ENCODE measurements around the gene AIG1. TPM values are rescaled to one million over a fixed set of nuclear protein-coding genes. Genes with fewer than 3 reads are reported as not detected.
"Not testable (repeated sequence)": the region's sequence is repeated elsewhere in the genome, so short reads cannot be mapped to it uniquely, and the experiment has no call there.

Gene AIG1
- total RNA-seq, 1 experiment from 2014 or later: 6.8 TPM

DNA sequence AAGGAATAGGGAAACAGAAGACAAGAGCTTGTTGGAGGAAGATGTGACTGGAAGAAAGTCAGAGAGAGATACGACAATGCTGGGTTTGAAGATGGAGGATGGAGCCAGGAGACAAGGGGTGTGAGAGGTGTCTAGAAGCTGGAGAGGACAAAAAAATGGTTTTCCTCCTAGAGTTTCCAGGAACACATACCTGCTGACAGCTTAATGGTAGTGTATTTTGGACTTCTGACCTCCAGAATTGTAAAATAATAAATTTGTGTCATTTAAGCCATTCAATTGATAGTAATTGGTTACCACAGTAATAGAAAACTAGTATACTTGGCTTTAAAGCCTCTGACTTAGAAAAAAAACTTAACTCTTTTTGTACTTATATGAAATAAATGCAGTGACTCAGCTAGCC, 3.6 kb downstream of the AIG1 start:
- no peak for DNase-seq
- H3K27me3 ChIP-seq: no peaks in the 10 kb centered on the region
- H3K4me1 ChIP-seq: peaks cover 12% of the 10 kb centered on the region; the same call in 1 of the 2 replicates
- H3K4me3 ChIP-seq: no peak overlapping the region
- H3K36me3 ChIP-seq: no peaks in the 10 kb centered on the region
- no peaks in the 10 kb centered on the region for H3K9me3 ChIP-seq (replicated peaks)
- no peak overlapping the region for H3K27ac ChIP-seq

GRCh38 chr6:143064951-143065683, 4.4 kb downstream of the AIG1 start:
- no peaks in the 10 kb centered on the region for H3K9me3 ChIP-seq (replicated peaks)
- H3K4me1 ChIP-seq: peaks cover 8% of the 10 kb centered on the region; the same call in 1 of the 2 replicates
- no peak overlapping the region for H3K27ac ChIP-seq
- DNase-seq: no peak
- H3K27me3 ChIP-seq: no peaks in the 10 kb centered on the region
- no peak overlapping the region for H3K4me3 ChIP-seq
- H3K36me3 ChIP-seq: no peaks in the 10 kb centered on the region

GRCh38 chr6:143068001-143068400, 7.3 kb downstream of the AIG1 start:
- Histone ChIP-seq H3K27ac (no peak overlapping the region), H3K27me3 (no peaks in the 10 kb centered on the region), H3K4me1 (peaks cover 1% of the 10 kb centered on the region; the same call in 1 of the 2 replicates), H3K4me3 (no peak overlapping the region), H3K36me3 (no peaks in the 10 kb centered on the region), H3K9me3 (replicated peaks) (no peaks in the 10 kb centered on the region)
- DNase-seq: no peak

DNA sequence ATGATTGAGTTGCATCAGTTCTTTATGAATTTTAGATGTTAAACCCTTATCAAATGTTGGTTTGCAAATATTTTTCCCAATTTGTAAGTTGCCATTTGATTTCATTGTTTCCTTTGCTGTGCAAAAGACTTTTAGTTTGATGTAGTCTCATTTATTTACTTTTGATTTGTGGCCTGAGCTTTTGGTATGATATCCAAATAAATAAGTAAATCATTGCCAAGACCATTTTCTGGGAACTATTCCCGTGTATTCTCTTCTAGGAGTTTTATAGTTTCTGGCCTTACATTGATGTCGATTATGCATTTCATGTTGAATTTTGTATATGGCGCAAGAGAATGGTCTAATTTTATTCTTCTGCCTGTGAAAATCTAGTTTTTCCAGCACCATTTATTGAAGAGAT, 13.4 kb downstream of the AIG1 start:
- Histone ChIP-seq H3K4me1 (no peaks in the 10 kb centered on the region), H3K9me3 (replicated peaks) (no peaks in the 10 kb centered on the region), H3K4me3 (no peak overlapping the region), H3K36me3 (no peaks in the 10 kb centered on the region), H3K27me3 (no peaks in the 10 kb centered on the region), H3K27ac (no peak overlapping the region)
- no peak for DNase-seq

DNA sequence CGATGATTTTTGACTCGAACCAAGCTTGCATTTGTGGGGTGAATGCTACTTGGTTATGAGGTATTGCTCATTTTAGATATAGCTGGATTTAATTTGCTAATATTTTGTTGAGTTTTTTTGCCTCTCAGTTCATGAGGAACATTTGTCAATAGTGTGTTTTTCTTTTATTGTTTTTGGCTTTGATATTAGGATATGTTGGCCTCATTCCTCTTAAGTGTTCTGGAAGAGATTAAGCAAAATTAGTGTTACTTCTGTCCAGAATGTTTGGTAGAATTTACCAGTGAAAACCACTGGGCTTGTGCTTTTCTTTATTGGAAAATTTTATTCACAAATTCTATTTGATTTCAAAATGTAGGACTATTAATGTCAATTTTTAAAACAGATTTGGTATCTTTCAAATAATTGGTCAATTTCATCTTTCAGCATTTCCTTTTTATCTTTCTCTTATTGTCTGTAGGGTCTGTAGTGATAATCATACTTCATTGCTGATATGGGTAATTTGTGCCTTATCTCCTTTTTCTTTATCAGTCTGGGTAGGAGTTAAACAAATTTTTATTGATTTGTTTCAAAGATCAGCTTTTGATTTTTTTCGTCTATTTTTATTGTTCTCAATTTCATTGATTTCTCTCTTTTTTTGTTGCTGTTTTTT, 14.1 kb downstream of the AIG1 start:
- no peaks in the 10 kb centered on the region for H3K4me1 ChIP-seq
- DNase-seq: no peak
- no peaks in the 10 kb centered on the region for H3K9me3 ChIP-seq (replicated peaks)
- no peaks in the 10 kb centered on the region for H3K36me3 ChIP-seq
- H3K27ac ChIP-seq: no peak overlapping the region
- H3K27me3 ChIP-seq: no peaks in the 10 kb centered on the region
- no peak overlapping the region for H3K4me3 ChIP-seq

GRCh38 chr6:143078468-143079324, 18.0 kb downstream of the AIG1 start:
- Histone ChIP-seq H3K27me3 (no peaks in the 10 kb centered on the region), H3K4me1 (no peaks in the 10 kb centered on the region), H3K36me3 (no peaks in the 10 kb centered on the region), H3K4me3 (no peak overlapping the region), H3K9me3 (replicated peaks) (no peaks in the 10 kb centered on the region), H3K27ac (no peak overlapping the region)
- no peak for DNase-seq

DNA sequence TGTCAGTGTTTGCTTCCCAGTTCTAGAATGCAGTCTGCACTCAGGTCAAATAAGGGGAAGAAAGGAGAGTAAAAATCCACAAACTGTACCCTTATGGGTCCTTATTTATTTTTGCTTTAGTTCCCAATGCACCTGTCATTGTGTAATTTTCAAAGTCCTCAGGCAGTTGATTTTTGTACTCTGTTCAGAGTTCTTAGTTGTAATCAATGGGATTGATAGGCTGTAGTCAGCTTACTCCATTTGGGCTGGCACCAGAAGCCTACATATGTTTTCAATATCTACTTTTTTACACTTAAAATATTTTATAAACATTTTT, 18.6 kb downstream of the AIG1 start:
- Histone ChIP-seq H3K27ac (no peak overlapping the region), H3K36me3 (no peaks in the 10 kb centered on the region), H3K4me3 (no peak overlapping the region), H3K4me1 (no peaks in the 10 kb centered on the region), H3K9me3 (replicated peaks) (no peaks in the 10 kb centered on the region), H3K27me3 (no peaks in the 10 kb centered on the region)
- DNase-seq: no peak

- not testable (repeated sequence) for H3K36me3 ChIP-seq; H3K4me1 ChIP-seq; H3K27me3 ChIP-seq; DNase-seq; H3K4me3 ChIP-seq; H3K27ac ChIP-seq; H3K9me3 ChIP-seq (replicated peaks)
Observed at GRCh38 chr6:143082274-143082673, 21.6 kb downstream of the AIG1 start.

DNA sequence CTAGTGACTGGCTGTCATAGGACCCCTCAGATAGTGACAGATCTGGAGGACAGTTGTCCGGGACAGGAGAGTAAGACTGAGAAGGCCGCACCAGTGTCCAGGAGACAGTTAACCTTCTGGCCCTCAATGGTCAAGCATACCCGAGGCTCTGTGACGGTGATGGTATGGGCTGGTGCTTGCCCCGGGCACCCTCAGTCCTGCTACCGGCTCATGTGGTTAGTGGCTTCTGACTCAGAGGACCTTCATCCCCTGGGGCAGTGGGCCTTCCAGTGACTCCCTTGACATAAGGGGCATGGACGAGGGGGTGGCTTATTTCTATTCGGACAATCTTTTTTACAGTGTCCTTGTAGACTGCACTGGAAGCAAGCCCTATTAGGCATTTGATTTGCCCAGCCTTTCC, 23.3 kb downstream of the AIG1 start:
- H3K27me3 ChIP-seq; H3K27ac ChIP-seq; H3K36me3 ChIP-seq; DNase-seq; H3K4me1 ChIP-seq; H3K4me3 ChIP-seq; H3K9me3 ChIP-seq (replicated peaks): not testable (repeated sequence)

DNA sequence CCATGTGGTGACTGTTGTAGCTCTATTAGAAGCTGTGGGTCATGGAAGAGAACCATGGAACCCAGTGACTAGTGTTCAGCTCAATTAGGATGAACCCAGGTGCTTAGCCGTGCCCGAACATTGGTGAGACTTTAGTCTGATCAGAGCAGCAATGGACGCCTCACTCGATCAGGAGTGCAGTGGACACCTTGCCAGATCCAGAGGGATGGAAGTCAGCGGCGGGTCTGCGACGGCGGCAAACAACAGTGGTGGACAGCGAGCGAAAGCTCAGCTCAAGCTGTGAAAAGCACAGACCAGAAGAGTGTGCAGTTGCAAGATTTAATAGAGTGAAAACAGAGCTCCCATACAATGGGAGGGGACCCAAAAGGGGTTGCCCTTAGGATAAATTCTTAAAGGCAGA, 26.6 kb downstream of the AIG1 start:
- not testable (repeated sequence) for H3K4me1 ChIP-seq; H3K9me3 ChIP-seq (replicated peaks); H3K36me3 ChIP-seq; H3K4me3 ChIP-seq; H3K27ac ChIP-seq; H3K27me3 ChIP-seq; DNase-seq

GRCh38 chr6:143087856-143088255, 27.2 kb downstream of the AIG1 start:
- Histone ChIP-seq H3K36me3 (no peaks in the 10 kb centered on the region), H3K4me1 (no peaks in the 10 kb centered on the region), H3K27me3 (no peaks in the 10 kb centered on the region), H3K27ac (no peak overlapping the region), H3K9me3 (replicated peaks) (no peaks in the 10 kb centered on the region), H3K4me3 (no peak overlapping the region)
- DNase-seq: no peak

- Histone ChIP-seq H3K27me3 (no peaks in the 10 kb centered on the region), H3K36me3 (no peaks in the 10 kb centered on the region), H3K4me1 (no peaks in the 10 kb centered on the region), H3K4me3 (no peak overlapping the region), H3K9me3 (replicated peaks) (no peaks in the 10 kb centered on the region), H3K27ac (no peak overlapping the region)
- no peak for DNase-seq
Observed at GRCh38 chr6:143090314-143091044, 29.8 kb downstream of the AIG1 start.

DNA sequence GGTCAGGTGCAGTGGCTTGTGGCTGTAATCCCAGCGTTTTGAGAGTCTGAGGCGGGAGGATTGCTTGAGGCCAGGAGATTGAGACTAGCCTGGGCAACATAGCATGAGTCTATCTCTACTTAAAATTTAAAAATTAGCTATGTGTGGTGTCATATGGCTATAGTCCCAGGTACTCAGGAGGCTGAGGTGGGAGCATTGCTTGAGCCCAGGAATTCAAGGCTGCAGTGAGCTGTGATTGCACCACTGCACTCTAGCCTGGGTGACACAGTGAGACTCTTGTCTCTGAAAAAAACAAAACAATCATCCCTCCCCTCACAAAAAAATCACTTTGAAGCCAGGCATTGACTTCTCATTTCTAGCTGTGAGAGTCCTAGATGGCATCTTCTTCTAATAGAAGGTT, 32.1 kb downstream of the AIG1 start:
- no peak for DNase-seq
- Histone ChIP-seq H3K9me3 (replicated peaks) (no peaks in the 10 kb centered on the region), H3K4me1 (0 out of 2 replicates have a peak, but pooled peaks cover 2% of the 10 kb centered on the region), H3K27ac (no peak overlapping the region), H3K27me3 (no peaks in the 10 kb centered on the region), H3K4me3 (no peak overlapping the region), H3K36me3 (no peaks in the 10 kb centered on the region)

DNA sequence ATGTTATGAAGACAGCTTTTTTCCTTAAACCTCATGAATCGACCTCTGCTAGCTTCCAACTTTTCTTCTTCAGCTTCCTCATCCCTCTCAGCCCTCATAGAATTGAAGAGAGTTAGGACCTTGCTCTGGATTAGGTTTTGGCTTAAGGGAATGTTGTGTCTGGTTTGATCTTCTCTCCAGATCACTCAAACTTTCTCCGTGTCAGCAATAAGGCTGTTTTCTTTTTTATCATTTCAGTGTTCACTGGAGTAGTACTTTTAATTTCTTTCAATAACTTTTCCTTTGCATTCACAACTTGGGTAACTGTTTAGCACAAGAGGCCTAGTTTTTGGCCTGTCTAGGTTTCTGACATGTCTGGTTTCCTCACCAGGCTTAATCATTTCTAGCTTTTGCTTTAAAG, 32.6 kb downstream of the AIG1 start:
- no peak for DNase-seq
- 0 out of 2 replicates have a peak, but pooled peaks cover 3% of the 10 kb centered on the region for H3K4me1 ChIP-seq
- no peak overlapping the region for H3K27ac ChIP-seq
- H3K4me3 ChIP-seq: no peak overlapping the region
- no peaks in the 10 kb centered on the region for H3K27me3 ChIP-seq
- no peaks in the 10 kb centered on the region for H3K9me3 ChIP-seq (replicated peaks)
- H3K36me3 ChIP-seq: no peaks in the 10 kb centered on the region

DNA sequence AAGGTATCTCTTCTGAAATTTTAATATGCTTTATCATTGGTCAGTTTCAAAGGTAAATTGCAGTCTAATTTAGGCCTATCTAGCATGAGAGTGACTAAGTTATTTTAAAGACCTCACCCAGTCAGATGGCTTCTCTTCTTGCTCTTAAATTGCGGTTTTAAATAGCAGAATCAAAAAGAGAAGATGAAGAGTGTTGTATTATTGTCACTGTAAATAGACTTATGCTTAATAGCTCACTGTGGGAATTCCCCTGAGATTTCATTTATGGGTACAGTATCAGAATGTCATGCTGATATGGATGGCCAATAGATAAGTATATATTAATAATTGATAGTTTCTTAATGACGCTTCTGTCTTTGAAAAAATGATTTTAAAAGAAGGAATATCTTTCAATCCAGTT, 35.7 kb downstream of the AIG1 start:
- DNase-seq: no peak
- Histone ChIP-seq H3K4me3 (no peak overlapping the region), H3K4me1 (0 out of 2 replicates have a peak, but pooled peaks cover 3% of the 10 kb centered on the region), H3K27me3 (no peaks in the 10 kb centered on the region), H3K9me3 (replicated peaks) (no peaks in the 10 kb centered on the region), H3K27ac (no peak overlapping the region), H3K36me3 (no peaks in the 10 kb centered on the region)
